ENCODE data around the gene GMEB2. TPM values are rescaled to one million over a fixed set of nuclear protein-coding genes. Genes with fewer than 3 reads are reported as not detected.

The GMEB2 gene
- total RNA-seq, 2 experiments from 2014 or later: 14.0 to 14.1 TPM

GRCh38 chr20:63549679-63550282 is 77.1 kb downstream of the GMEB2 start:
- Mint-ChIP-seq H3K27me3 (no peaks in the 10 kb centered on the region), H3K36me3 (ENCODE audit: low read depth) (no peaks in the 10 kb centered on the region), H3K4me1 (peaks cover 11% of the 10 kb centered on the region), H3K27ac (no peak overlapping the region), H3K9me3 (ENCODE audit: low read depth) (no peaks in the 10 kb centered on the region), H3K4me3 (no peak overlapping the region)
- POLR2A ChIA-PET: interaction anchor here (0.5 kb wide), 1 partner anchor 96 kb away, joined by 3 read pairs; no protein-coding TSS in a partner anchor
- CTCF ChIA-PET: no interaction called here
- intact Hi-C loops (cut with DNase I, micrococcal nuclease): no loop called here
- ATAC-seq (no peak), DNase-seq (no peak)

- DNase-seq (no peak), ATAC-seq (no peak)
- H3K27ac Mint-ChIP-seq: no peak overlapping the region
- no peaks in the 10 kb centered on the region for H3K36me3 Mint-ChIP-seq (ENCODE audit: low read depth)
- H3K4me1 Mint-ChIP-seq: peaks cover 11% of the 10 kb centered on the region
- intact Hi-C loops (cut with DNase I, micrococcal nuclease): no loop called here
- CTCF ChIA-PET: no interaction called here
- no peak overlapping the region for H3K4me3 Mint-ChIP-seq
- H3K9me3 Mint-ChIP-seq (ENCODE audit: low read depth): no peaks in the 10 kb centered on the region
- POLR2A ChIA-PET: no interaction called here
- no peaks in the 10 kb centered on the region for H3K27me3 Mint-ChIP-seq
Measured at GRCh38 chr20:63549019-63549418, 77.9 kb downstream of the GMEB2 start.

- intact Hi-C loops (cut with DNase I, micrococcal nuclease): no loop called here
- Mint-ChIP-seq H3K27me3 (no peaks in the 10 kb centered on the region), H3K27ac (no peak overlapping the region), H3K4me1 (peaks cover 11% of the 10 kb centered on the region), H3K36me3 (ENCODE audit: low read depth) (no peaks in the 10 kb centered on the region), H3K4me3 (no peak overlapping the region), H3K9me3 (ENCODE audit: low read depth) (no peaks in the 10 kb centered on the region)
- ChIA-PET CTCF (no interaction called here), POLR2A (no interaction called here)
- ATAC-seq (no peak), DNase-seq (no peak)
Measured at GRCh38 chr20:63548542-63548941, 78.4 kb downstream of the GMEB2 start.

GRCh38 chr20:63547725-63548480 is 79.0 kb downstream of the GMEB2 start, which contains the start of gene SRMS:
Gene SRMS (minus strand): TSS chr20:63547749. CDS start chr20:63547463, 286 bp downstream.
- peaks cover 7% of the 10 kb centered on the region for H3K4me1 Mint-ChIP-seq
- no peaks in the 10 kb centered on the region for H3K27me3 Mint-ChIP-seq
- no peaks in the 10 kb centered on the region for H3K9me3 Mint-ChIP-seq (ENCODE audit: low read depth)
- intact Hi-C loops (cut with DNase I, micrococcal nuclease): no loop called here
- H3K27ac Mint-ChIP-seq: no peak within 1 kb of the TSS
- ChIA-PET CTCF (no interaction called here), POLR2A (no interaction called here)
- no peaks in the 10 kb centered on the region for H3K36me3 Mint-ChIP-seq (ENCODE audit: low read depth)
- DNase-seq: no peak
- no peak for ATAC-seq
- H3K4me3 Mint-ChIP-seq: no peak within 1 kb of the TSS

GRCh38 chr20:63546956-63547724 is 79.8 kb downstream of the GMEB2 start:
- ChIA-PET CTCF (interaction anchor here (1.5 kb wide), 1 partner anchor 10 kb away, joined by 7 read pairs; the partner anchor contains the start of gene PTK6), POLR2A (interaction anchor here (0.6 kb wide), 1 partner anchor 11 kb away, joined by 3 read pairs; no protein-coding TSS in a partner anchor)
- H3K27me3 Mint-ChIP-seq: no peaks in the 10 kb centered on the region
- intact Hi-C loops (cut with DNase I, micrococcal nuclease): no loop called here
- no peak overlapping the region for H3K4me3 Mint-ChIP-seq
- H3K27ac Mint-ChIP-seq: no peak overlapping the region
- DNase-seq: no peak
- no peaks in the 10 kb centered on the region for H3K9me3 Mint-ChIP-seq (ENCODE audit: low read depth)
- H3K4me1 Mint-ChIP-seq: peaks cover 2% of the 10 kb centered on the region
- H3K36me3 Mint-ChIP-seq (ENCODE audit: low read depth): no peaks in the 10 kb centered on the region
- ATAC-seq: no peak

GRCh38 chr20:63546256-63546955 is 80.5 kb downstream of the GMEB2 start:
- no peaks in the 10 kb centered on the region for H3K9me3 Mint-ChIP-seq (ENCODE audit: low read depth)
- H3K4me1 Mint-ChIP-seq: peaks cover 2% of the 10 kb centered on the region
- DNase-seq (no peak), ATAC-seq (no peak)
- no peaks in the 10 kb centered on the region for H3K36me3 Mint-ChIP-seq (ENCODE audit: low read depth)
- H3K27me3 Mint-ChIP-seq: no peaks in the 10 kb centered on the region
- POLR2A ChIA-PET: interaction anchor here (0.6 to 1.2 kb wide), 2 partner anchors 10 to 17 kb away, joined by 3 to 8 read pairs; no protein-coding TSS in a partner anchor
- intact Hi-C loops (cut with DNase I, micrococcal nuclease): no loop called here
- no peak overlapping the region for H3K4me3 Mint-ChIP-seq
- CTCF ChIA-PET: interaction anchor here (1.5 kb wide), 1 partner anchor 9 kb away, joined by 7 read pairs; the partner anchor contains the start of gene PTK6
- no peak overlapping the region for H3K27ac Mint-ChIP-seq

- H3K4me1 Mint-ChIP-seq: peaks cover 2% of the 10 kb centered on the region
- intact Hi-C loops (cut with DNase I, micrococcal nuclease): no loop called here
- no peak for ATAC-seq
- H3K4me3 Mint-ChIP-seq: no peak overlapping the region
- no peaks in the 10 kb centered on the region for H3K27me3 Mint-ChIP-seq
- no peaks in the 10 kb centered on the region for H3K9me3 Mint-ChIP-seq (ENCODE audit: low read depth)
- no peak overlapping the region for H3K27ac Mint-ChIP-seq
- ChIA-PET CTCF (interaction anchor here (1.5 kb wide), 1 partner anchor 9 kb away, joined by 7 read pairs; the partner anchor contains the start of gene PTK6), POLR2A (interaction anchor here (1.2 kb wide), 1 partner anchor 16 kb away, joined by 8 read pairs; no protein-coding TSS in a partner anchor)
- no peak for DNase-seq
- H3K36me3 Mint-ChIP-seq (ENCODE audit: low read depth): no peaks in the 10 kb centered on the region
Measured at GRCh38 chr20:63545814-63546213, 81.1 kb downstream of the GMEB2 start.

GRCh38 chr20:63544958-63545516 is 81.9 kb downstream of the GMEB2 start:
- Mint-ChIP-seq H3K27ac (no peak overlapping the region), H3K27me3 (no peaks in the 10 kb centered on the region)
- ATAC-seq: no peak

GRCh38 chr20:63544241-63544957 is 82.5 kb downstream of the GMEB2 start:
- Mint-ChIP-seq H3K36me3 (ENCODE audit: low read depth) (no peaks in the 10 kb centered on the region), H3K27me3 (no peaks in the 10 kb centered on the region), H3K9me3 (ENCODE audit: low read depth) (no peaks in the 10 kb centered on the region), H3K4me3 (no peak overlapping the region), H3K4me1 (peaks cover under 1% of the 10 kb centered on the region), H3K27ac (no peak overlapping the region)
- ChIA-PET CTCF (interaction anchor here (0.6 to 0.7 kb wide), 2 partner anchors 138 to 438 kb away, joined by 3 read pairs; no protein-coding TSS in a partner anchor), POLR2A (no interaction called here)
- intact Hi-C loops (cut with DNase I, micrococcal nuclease): no loop called here
- no peak for DNase-seq
- ATAC-seq: no peak

More at GRCh38 chr20:63544958-63545516, 81.9 kb downstream of the GMEB2 start:
- CTCF ChIA-PET: interaction anchor here (0.7 kb wide), 1 partner anchor 438 kb away, joined by 3 read pairs; no protein-coding TSS in a partner anchor
- Mint-ChIP-seq H3K36me3 (ENCODE audit: low read depth) (no peaks in the 10 kb centered on the region), H3K4me1 (peaks cover 2% of the 10 kb centered on the region), H3K4me3 (no peak overlapping the region), H3K9me3 (ENCODE audit: low read depth) (no peaks in the 10 kb centered on the region)
- intact Hi-C loops (cut with DNase I, micrococcal nuclease): no loop called here
- no peak for DNase-seq
- POLR2A ChIA-PET: no interaction called here

GRCh38 chr20:63543733-63544132 is 83.2 kb downstream of the GMEB2 start:
- intact Hi-C loops (cut with DNase I, micrococcal nuclease): no loop called here
- no peak for DNase-seq
- Mint-ChIP-seq H3K4me1 (peaks cover under 1% of the 10 kb centered on the region), H3K36me3 (ENCODE audit: low read depth) (no peaks in the 10 kb centered on the region), H3K9me3 (ENCODE audit: low read depth) (no peaks in the 10 kb centered on the region), H3K4me3 (no peak overlapping the region), H3K27ac (no peak overlapping the region), H3K27me3 (no peaks in the 10 kb centered on the region)
- ChIA-PET CTCF (interaction anchor here (0.6 kb wide), 1 partner anchor 139 kb away, joined by 3 read pairs; no protein-coding TSS in a partner anchor), POLR2A (no interaction called here)
- no peak for ATAC-seq

All from activated CD4-positive, alpha-beta T cell treated with anti-CD3 and anti-CD28 coated beads for 36 hours (primary cell).